K562 (cell line): Measurements from ENCODE around the gene SLC6A13.

Experiments used
- CUX1 ChIP-seq: fragments of 200-800 bp; sonication (Bioruptor generic); IDR thresholded peaks from 2 replicates; pipeline ENCODE4 v1.6.1; 2016; ENCODE audit warnings: missing genetic modification characterization, missing compliant biosample characterization
- ELF4 ChIP-seq: fragments of 450-650 bp; formaldehyde crosslinking; IDR thresholded peaks from 2 replicates; pipeline ENCODE4 v1.4.0; 2022; ENCODE audit warnings: missing genetic modification characterization
- FOXA1 ChIP-seq: fragments of 450-650 bp; IDR thresholded peaks from 2 replicates; pipeline ENCODE4 v1.6.1; 2016; ENCODE audit warnings: mild to moderate bottlenecking, borderline replicate concordance
- HDAC2 ChIP-seq: fragments of 450-650 bp; IDR thresholded peaks from 2 replicates; pipeline ENCODE4 v1.6.1; 2016; ENCODE audit warnings: mild to moderate bottlenecking
- TSHZ1 ChIP-seq: fragments of 250-450 bp; sonication (Bioruptor Pico); IDR thresholded peaks from 2 replicates; pipeline ENCODE4 v1.4.0; 2020; ENCODE audit warnings: mild to moderate bottlenecking, moderate library complexity
- ZBTB33 ChIP-seq: sonication (generic); formaldehyde crosslinking; IDR thresholded peaks from 2 replicates; pipeline ENCODE4 v1.8.1; 2023; ENCODE audit warnings: mild to moderate bottlenecking, missing genetic modification reagents
- ZBTB49 ChIP-seq: sonication (generic); formaldehyde crosslinking; IDR thresholded peaks from 2 replicates; pipeline ENCODE4 v1.8.0; 2022; ENCODE audit warnings: missing genetic modification reagents, mild to moderate bottlenecking, borderline replicate concordance
- ZBTB8A ChIP-seq: fragments of 450-650 bp; IDR thresholded peaks from 2 replicates; pipeline ENCODE4 v1.6.1; 2018; ENCODE audit warnings: mild to moderate bottlenecking, moderate library complexity; ENCODE audit not compliant: partially characterized antibody
- ZFP30 ChIP-seq: fragments of 250-450 bp; sonication (Bioruptor Pico); IDR thresholded peaks from 2 replicates; pipeline ENCODE4 v1.8.0; 2022; ENCODE audit warnings: moderate library complexity, mild to moderate bottlenecking, inconsistent platforms, borderline replicate concordance
- ZNF197 ChIP-seq: fragments of 200-800 bp; sonication (Bioruptor generic); IDR thresholded peaks from 2 replicates; pipeline ENCODE4 v1.6.1; 2016; ENCODE audit warnings: low read depth, missing genetic modification characterization, missing compliant biosample characterization
- ZNF212 ChIP-seq: fragments of 450-650 bp; formaldehyde crosslinking; IDR thresholded peaks from 2 replicates; pipeline ENCODE4 v1.4.0; 2020; ENCODE audit warnings: mild to moderate bottlenecking

GRCh38 chr12:291153-291723 is 28.6 kb upstream of the SLC6A13 start:
- TF ChIP-seq TSHZ1 (CRISPR knock-in tag) (no peak), CUX1 (CRISPR knock-in tag) (no peak), ELF4 (CRISPR knock-in tag) (no peak), ZBTB33 (no peak), FOXA1 (no peak), HDAC2 (no peak), ZBTB49 (CRISPR knock-in tag) (no peak), ZNF212 (no peak), ZFP30 (CRISPR knock-in tag) (no peak), ZNF197 (no peak), ZBTB8A (no peak)
